K562 (cell line): ENCODE measurements around the gene ARL3. TPM values are rescaled to one million over a fixed set of nuclear protein-coding genes. Genes with fewer than 3 reads are reported as not detected.

Experiments
- ATAC-seq: fragments of 200-7000 bp; cut with Tn5 transposase; 3 replicates; pipeline ENCODE4 v1.9.1; 2020; ENCODE audit warnings: moderate library complexity
- BruUV-seq: library from RNA; stranded (reverse); fragments of 400-500 nt; replicated peaks from 2 replicates; lab custom pipeline; 2021; lab: Mats Ljungman, UMichigan
- CTCF ChIA-PET: fragments of 300-600 bp; formaldehyde crosslinking; extraction: SDS; loops from one replicate; lab custom pipeline; 2021; ENCODE audit warnings: low intra/inter-chr PET ratio; lab: Yijun Ruan, JAX
- POLR2A ChIA-PET: fragments of 300-600, 350-650 bp; sonication (Branson Sonifier 250); formaldehyde crosslinking; extraction: SDS; loops from one replicate; lab custom pipeline; 2021; ENCODE audit warnings: antibody characterized with exemption, inconsistent platforms; lab: Yijun Ruan, JAX
- DNase-seq, 4 experiments: peaks; one replicate each; pipeline versions ENCODE4 v3.0.0 to v3.0.0-alpha.2; 2011 to 2018; ENCODE audit warnings: low spot score in 3 of 4, mixed read lengths in 3 of 4; ENCODE audit errors: extremely low read depth in 1 of 4
- FAIRE-seq: peaks from 2 replicates; lab custom pipeline; 2011; peaks lifted over from hg19 to GRCh38; lab: Jason Lieb, UNC
- H2AFZ ChIP-seq: 2 replicates; pipeline ENCODE4 v1.6.0; 2011; ENCODE audit warnings: low read depth, low read length, control low read depth, inconsistent platforms
- H3K27ac ChIP-seq: fragments of 200-600 bp; 3 replicates; pipeline ENCODE4 v1.8.0; 2011; ENCODE audit warnings: low read depth, mild to moderate bottlenecking, control low read depth, inconsistent platforms, low read length, moderate library complexity, mixed read lengths; ENCODE audit errors: extremely low read depth
- H3K27me3 ChIP-seq, 2 experiments: fragments of 300-600 bp in 1 of 2; 2 replicates in 1 of 2; 3 replicates in 1 of 2; pipeline versions ENCODE4 v1.6.0 to v1.8.0; 2011; ENCODE audit warnings: inconsistent platforms in 2 of 2, low read length in 2 of 2, mild to moderate bottlenecking in 1 of 2, mixed read lengths in 1 of 2, moderate library complexity in 1 of 2; ENCODE audit not compliant: control insufficient read depth in 2 of 2, insufficient read depth in 2 of 2
- H3K36me3 ChIP-seq: fragments of 300-600 bp; 3 replicates; pipeline ENCODE4 v1.8.0; 2011; ENCODE audit warnings: mild to moderate bottlenecking, low read length, inconsistent platforms; ENCODE audit not compliant: control insufficient read depth, insufficient read depth
- H3K4me1 ChIP-seq, 2 experiments: fragments of 200-600 bp in 1 of 2; replicated peaks in 1 of 2; 2 replicates in 1 of 2; 3 replicates in 1 of 2; pipeline versions ENCODE4 v1.5.1 to v1.8.0; 2011; ENCODE audit warnings: inconsistent platforms in 2 of 2, low read length in 2 of 2, mild to moderate bottlenecking in 1 of 2, mixed read lengths in 1 of 2, moderate library complexity in 1 of 2; ENCODE audit not compliant: control insufficient read depth in 2 of 2, insufficient read depth in 2 of 2
- H3K4me2 ChIP-seq: 2 replicates; pipeline ENCODE4 v1.6.1; 2011; ENCODE audit warnings: low read length, control low read depth, inconsistent platforms, mixed read lengths; ENCODE audit not compliant: insufficient read depth
- H3K4me3 ChIP-seq: fragments of 200-600 bp; sonication (generic), shearing (Covaris generic); 2 replicates; pipeline ENCODE4 v1.5.1; 2016; ENCODE audit warnings: control low read depth, inconsistent platforms
- H3K79me2 ChIP-seq: fragments of 200-600 bp; 3 replicates; pipeline ENCODE4 v1.8.0; 2011; ENCODE audit warnings: low read length, inconsistent platforms; ENCODE audit not compliant: control insufficient read depth, insufficient read depth
- H3K9ac ChIP-seq, 2 experiments: 2 replicates each; pipeline versions ENCODE4 v1.6.0 to v1.6.1; 2011; ENCODE audit warnings: low read depth in 2 of 2, low read length in 2 of 2, control low read depth in 1 of 2, inconsistent platforms in 1 of 2, mild to moderate bottlenecking in 1 of 2, mixed read lengths in 1 of 2; ENCODE audit not compliant: insufficient read depth in 1 of 2
- H3K9me1 ChIP-seq: one replicate; pipeline ENCODE4 v1.6.0; 2011; ENCODE audit warnings: inconsistent platforms, mild to moderate bottlenecking, low read length, moderate library complexity; ENCODE audit not compliant: control insufficient read depth, insufficient read depth
- H3K9me3 ChIP-seq: replicated peaks from 2 replicates; pipeline ENCODE4 v1.5.1; 2011; ENCODE audit warnings: low read depth, low read length, inconsistent platforms; ENCODE audit not compliant: control insufficient read depth, insufficient read depth
- H4K20me1 ChIP-seq: replicated peaks from 2 replicates; pipeline ENCODE4 v1.6.1; 2011; ENCODE audit warnings: low read length, inconsistent platforms, mixed read lengths; ENCODE audit not compliant: control insufficient read depth, insufficient read depth
- DIDO1 ChIP-seq: fragments of 450-650 bp; IDR thresholded peaks from 2 replicates; pipeline ENCODE4 v1.6.1; 2016; ENCODE audit warnings: low read depth, missing biosample characterization, missing genetic modification characterization
- EHMT2 ChIP-seq: fragments of 450-650 bp; IDR thresholded peaks from 2 replicates; pipeline ENCODE4 v1.6.1; 2018; ENCODE audit warnings: antibody characterized with exemption
- FOXJ3 ChIP-seq: sonication (generic); formaldehyde crosslinking; IDR thresholded peaks from 2 replicates; pipeline ENCODE4 v1.4.0; 2020; ENCODE audit warnings: mild to moderate bottlenecking, missing genetic modification reagents
- HIVEP1 ChIP-seq: fragments of 250-450 bp; sonication (Bioruptor Pico); IDR thresholded peaks from 2 replicates; pipeline ENCODE4 v1.4.0; 2020; ENCODE audit warnings: mild to moderate bottlenecking
- SMAD2 ChIP-seq: fragments of 150-350 bp; IDR thresholded peaks from 2 replicates; pipeline ENCODE4 v1.6.1; 2014; ENCODE audit warnings: low read depth, mild to moderate bottlenecking, low read length
- ZNF586 ChIP-seq: fragments of 450-650 bp; formaldehyde crosslinking; conservative IDR thresholded peaks from 2 replicates; pipeline ENCODE4 v1.4.0; 2020; ENCODE audit warnings: mild to moderate bottlenecking, moderate library complexity
- WGBS: fragments of 100-300 bp; shearing (Covaris generic); methylation state at CpG from one replicate; pipeline ENCODE4 v1.1.6; 2016; ENCODE audit warnings: low coverage, mixed read lengths; ENCODE audit not compliant: insufficient coverage; ENCODE audit errors: missing lambda C conversion rate; 5-methylcytosine and 5-hydroxymethylcytosine counted together
- in situ Hi-C: fragments of 300-500 bp; cut with MboI; formaldehyde crosslinking; loops from 4 replicates; pipeline ENCODE4 v1.15.0; 2018; ENCODE audit warnings: inconsistent platforms, mixed read lengths
- intact Hi-C: fragments of 100-400 bp; cut with micrococcal nuclease; formaldehyde crosslinking; loops from 2 replicates; pipeline ENCODE4 v1.14.2; 2022
- polyA plus RNA-seq, 8 experiments: library from polyadenylated mRNA; depleted of rRNA in 4 of 8; stranded (reverse) in 5 of 8; unstranded in 3 of 8; fragments of >200 nt; fragmentation: Nextera tagmentation in 2 of 8; fragmentation: Illumina TruSeq in 1 of 8; extraction: Ambion mirVana in 2 of 8; extraction: Trizol in 1 of 8; gene quantifications; 2 replicates each; pipeline versions ENCODE4 v1.2.1 to v1.2.3, GENCODE V29; 2011 to 2014; ENCODE audit warnings: inconsistent platforms in 1 of 8, missing spikeins in 1 of 8
- total RNA-seq, 7 experiments: library from RNA; depleted of rRNA in 6 of 7; stranded (reverse); fragments of >200 nt in 6 of 7; fragmentation: Illumina TruSeq in 2 of 7; extraction: Trizol in 2 of 7; gene quantifications; 2 replicates each; pipeline versions ENCODE4 v1.2.1 to v1.2.3, GENCODE V29; 2011 to 2021; ENCODE audit warnings: low replicate concordance in 1 of 7
- TF ChIP-seq, protein P1 (sequence below), 3 experiments: IDR thresholded peaks in 2 of 3; conservative IDR thresholded peaks in 1 of 3; 2 replicates each; pipeline ENCODE4 v1.5.1; 2011 to 2012; ENCODE audit warnings: low read length in 3 of 3, mild to moderate bottlenecking in 3 of 3, control low read depth in 2 of 3, improper control_type of control experiment in 1 of 3, inconsistent platforms in 1 of 3, low read depth in 1 of 3, mixed read lengths in 1 of 3, moderate library complexity in 1 of 3; ENCODE audit not compliant: insufficient read depth in 2 of 3
- TF ChIP-seq, protein P2 (sequence below), 2 experiments: fragments of 450-650 bp in 1 of 2; sonication (generic) in 1 of 2; formaldehyde crosslinking in 1 of 2; IDR thresholded peaks in 1 of 2; conservative IDR thresholded peaks in 1 of 2; 2 replicates each; pipeline versions ENCODE4 v1.6.1 to v1.8.1; 2016 to 2023; ENCODE audit warnings: mild to moderate bottlenecking in 2 of 2, moderate library complexity in 2 of 2, inconsistent platforms in 1 of 2, missing genetic modification reagents in 1 of 2

ARL3 gene
- total and polyA plus RNA-seq, 9 of the 15 experiments (the other 6 are each of a cell fraction or from before 2014, with no cell fraction given): 2.9 to 8.9 (median 4.8) TPM

DNA sequence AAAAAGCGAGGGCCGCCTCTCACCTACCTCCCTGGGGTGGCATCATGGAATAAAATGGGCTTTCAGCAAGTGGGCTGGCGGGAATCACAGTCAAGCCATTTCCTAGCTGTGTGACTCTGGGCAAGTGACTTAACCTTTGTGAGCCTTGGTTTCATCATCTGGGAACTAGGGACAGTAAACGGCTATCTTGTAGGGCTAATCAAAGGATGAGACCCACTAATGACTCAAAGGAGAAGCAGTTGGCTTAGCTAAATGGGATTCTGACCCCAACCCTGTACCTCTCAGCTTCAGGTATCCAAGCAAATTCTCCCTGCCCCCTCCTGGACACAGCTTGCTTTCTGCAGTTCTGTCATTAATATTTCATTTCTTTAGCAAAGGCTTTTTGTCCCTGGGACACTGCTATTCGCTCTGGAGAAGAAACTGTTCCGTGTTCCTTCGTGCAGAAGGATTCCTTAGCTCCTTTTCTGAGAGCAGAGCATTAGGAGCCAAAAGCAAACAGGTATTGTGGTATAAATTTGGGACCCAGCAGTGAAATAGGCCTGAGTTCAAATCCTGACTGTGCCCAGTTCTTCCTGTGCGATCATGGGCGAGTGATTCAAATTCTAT is 44.0 kb downstream of the ARL3 start:
- 71% methylated on average over 8 of the region's 9 CpGs for WGBS
- Histone ChIP-seq H2AFZ (0 out of 2 replicates have a peak overlapping the region, but pooled peaks have one; percentile 6), H3K27me3 (no peaks in the 10 kb centered on the region), H3K4me2 (no peak overlapping the region), H3K79me2 (no peaks in the 10 kb centered on the region), H3K36me3 (no peaks in the 10 kb centered on the region), H3K9ac (no peak overlapping the region; a peak in 1 of 4 replicates), H4K20me1 (no peaks in the 10 kb centered on the region), H3K9me3 (no peaks in the 10 kb centered on the region), H3K9me1 (no peaks in the 10 kb centered on the region), H3K4me3 (no peak overlapping the region), H3K27ac (no peak overlapping the region), H3K4me1 (peaks cover 29 to 38% of the 10 kb centered on the region in 2 experiments)
- BruUV-seq: no TSS peak
- FAIRE-seq (no peak), ATAC-seq (no peak), DNase-seq (no peak)
- in situ Hi-C loops (no loop called here), intact Hi-C loops (loop anchor here (5.0 kb wide), 1 partner anchor 42 kb away; the partner anchor contains the start of genes ARL3 and SFXN2)
- no peak for TF ChIP-seq DIDO1
- TF ChIP-seq ZNF586 (CRISPR knock-in tag): no peak
- TF ChIP-seq, protein P1, sequence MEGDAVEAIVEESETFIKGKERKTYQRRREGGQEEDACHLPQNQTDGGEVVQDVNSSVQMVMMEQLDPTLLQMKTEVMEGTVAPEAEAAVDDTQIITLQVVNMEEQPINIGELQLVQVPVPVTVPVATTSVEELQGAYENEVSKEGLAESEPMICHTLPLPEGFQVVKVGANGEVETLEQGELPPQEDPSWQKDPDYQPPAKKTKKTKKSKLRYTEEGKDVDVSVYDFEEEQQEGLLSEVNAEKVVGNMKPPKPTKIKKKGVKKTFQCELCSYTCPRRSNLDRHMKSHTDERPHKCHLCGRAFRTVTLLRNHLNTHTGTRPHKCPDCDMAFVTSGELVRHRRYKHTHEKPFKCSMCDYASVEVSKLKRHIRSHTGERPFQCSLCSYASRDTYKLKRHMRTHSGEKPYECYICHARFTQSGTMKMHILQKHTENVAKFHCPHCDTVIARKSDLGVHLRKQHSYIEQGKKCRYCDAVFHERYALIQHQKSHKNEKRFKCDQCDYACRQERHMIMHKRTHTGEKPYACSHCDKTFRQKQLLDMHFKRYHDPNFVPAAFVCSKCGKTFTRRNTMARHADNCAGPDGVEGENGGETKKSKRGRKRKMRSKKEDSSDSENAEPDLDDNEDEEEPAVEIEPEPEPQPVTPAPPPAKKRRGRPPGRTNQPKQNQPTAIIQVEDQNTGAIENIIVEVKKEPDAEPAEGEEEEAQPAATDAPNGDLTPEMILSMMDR (IDR thresholded peaks at IDR 0.05 in 2 of 3, conservative IDR thresholded peaks at IDR 0.05 in 1 of 3; ENCODE audit: insufficient read depth in 2 of 3, low read depth in 1 of 3, low read length in 3 of 3): 0 out of 6 replicates have a peak, but pooled peaks of 1 of the 3 experiments have one; percentile 9
- no peak for TF ChIP-seq FOXJ3 (CRISPR knock-in tag)
- no peak for TF ChIP-seq SMAD2
- TF ChIP-seq HIVEP1 (CRISPR knock-in tag): no peak
- TF ChIP-seq, protein P2, sequence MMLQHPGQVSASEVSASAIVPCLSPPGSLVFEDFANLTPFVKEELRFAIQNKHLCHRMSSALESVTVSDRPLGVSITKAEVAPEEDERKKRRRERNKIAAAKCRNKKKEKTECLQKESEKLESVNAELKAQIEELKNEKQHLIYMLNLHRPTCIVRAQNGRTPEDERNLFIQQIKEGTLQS (IDR thresholded peaks at IDR 0.05): 0 out of 2 replicates have a peak, but pooled peaks have one; percentile 24
- TF ChIP-seq, protein P2 (CRISPR knock-in tag; conservative IDR thresholded peaks at IDR 0.05): no peak
- no peak for TF ChIP-seq EHMT2
- CTCF ChIA-PET: no interaction called here
- POLR2A ChIA-PET: interaction anchor here (1.0 to 1.4 kb wide), 4 partner anchors 10 to 60 kb away, joined by 3 to 5 read pairs (median 3); no protein-coding TSS in a partner anchor
